8988T (cell line): ENCODE results near the gene TDRD12.
"Not testable (repeated sequence)": the region's sequence is repeated elsewhere in the genome, so short reads cannot be mapped to it uniquely, and the experiment has no call there.

ENCODE experiments used
- DNase-seq: peaks from one replicate; pipeline ENCODE4 v3.0.0; 2011

TDRD12 gene

GRCh38 chr19:32812036-32812435 lies 92.5 kb downstream of the TDRD12 start:
- no peak for DNase-seq

- DNase-seq, result no peak
These were observed 93.0 kb downstream of the TDRD12 start for GRCh38 chr19:32812571-32812970.

GRCh38 chr19:32813862-32814425 lies 94.4 kb downstream of the TDRD12 start:
- DNase-seq, result no peak

GRCh38 chr19:32814624-32815023 lies 95.1 kb downstream of the TDRD12 start:
- DNase-seq, result no peak

- no peak for DNase-seq
These were observed 97.1 kb downstream of the TDRD12 start for GRCh38 chr19:32816555-32817099.

- no peak for DNase-seq
These were observed 98.3 kb downstream of the TDRD12 start for GRCh38 chr19:32817569-32818476.

GRCh38 chr19:32818536-32818935 lies 99.0 kb downstream of the TDRD12 start:
- DNase-seq, result no peak

GRCh38 chr19:32819419-32820400 lies 100.1 kb downstream of the TDRD12 start:
- DNase-seq, result no peak

GRCh38 chr19:32822916-32823746 lies 103.6 kb downstream of the TDRD12 start:
- no peak for DNase-seq

GRCh38 chr19:32823747-32824102 lies 104.2 kb downstream of the TDRD12 start:
- no peak for DNase-seq

- no peak for DNase-seq
These were observed 104.7 kb downstream of the TDRD12 start for GRCh38 chr19:32824191-32824751.

- DNase-seq, result no peak
These were observed 105.5 kb downstream of the TDRD12 start for GRCh38 chr19:32824916-32825608.

GRCh38 chr19:32828139-32828538 lies 108.6 kb downstream of the TDRD12 start:
- DNase-seq, result no peak

- DNase-seq, result no peak
These were observed 109.2 kb downstream of the TDRD12 start for GRCh38 chr19:32828643-32829344.

- DNase-seq, result no peak
These were observed 109.9 kb downstream of the TDRD12 start for GRCh38 chr19:32829345-32829896.

- peak; percentile 52 for DNase-seq
These were observed 110.9 kb downstream of the TDRD12 start for GRCh38 chr19:32830231-32831014.

- no peak for DNase-seq
These were observed 112.0 kb downstream of the TDRD12 start for GRCh38 chr19:32831611-32832010.

- not testable (repeated sequence) for DNase-seq
These were observed 112.5 kb downstream of the TDRD12 start for GRCh38 chr19:32832094-32832493.

GRCh38 chr19:32832825-32833224 lies 113.3 kb downstream of the TDRD12 start:
- not testable (repeated sequence) for DNase-seq
